ENCODE results near the gene PTPRF.

Gene PTPRF

GRCh38 chr1:43596579-43596978 is 65.9 kb downstream of the PTPRF start:
- no peak for DNase-seq (ENCODE audit: low read depth)
- no peak for TF ChIP-seq CTCF (conservative IDR thresholded peaks at IDR 0.05; ENCODE audit: low read depth, low read length)
- H3K4me3 ChIP-seq (ENCODE audit: low read length) = no peak overlapping the region

GRCh38 chr1:43597028-43597427 is 66.3 kb downstream of the PTPRF start:
- no peak for DNase-seq (ENCODE audit: low read depth)
- no peak for TF ChIP-seq CTCF (conservative IDR thresholded peaks at IDR 0.05; ENCODE audit: low read depth, low read length)
- no peak overlapping the region for H3K4me3 ChIP-seq (ENCODE audit: low read length)

GRCh38 chr1:43597721-43598120 is 67.0 kb downstream of the PTPRF start:
- DNase-seq (ENCODE audit: low read depth) = no peak
- no peak for TF ChIP-seq CTCF (conservative IDR thresholded peaks at IDR 0.05; ENCODE audit: low read depth, low read length)
- H3K4me3 ChIP-seq (ENCODE audit: low read length) = no peak overlapping the region

GRCh38 chr1:43598622-43599021 is 67.9 kb downstream of the PTPRF start:
- DNase-seq (ENCODE audit: low read depth) = no peak
- TF ChIP-seq CTCF (conservative IDR thresholded peaks at IDR 0.05; ENCODE audit: low read depth, low read length) = no peak

GRCh38 chr1:43600033-43601020 is 69.6 kb downstream of the PTPRF start:
- no peak for DNase-seq (ENCODE audit: low read depth)
- no peak for TF ChIP-seq CTCF (conservative IDR thresholded peaks at IDR 0.05; ENCODE audit: low read depth, low read length)
- H3K4me3 ChIP-seq (ENCODE audit: low read length) = no peak overlapping the region

More at GRCh38 chr1:43598622-43599021, 67.9 kb downstream of the PTPRF start:
- H3K4me3 ChIP-seq (ENCODE audit: low read length) = no peak overlapping the region

GRCh38 chr1:43602990-43603389 is 72.3 kb downstream of the PTPRF start:
- DNase-seq (ENCODE audit: low read depth) = no peak
- H3K4me3 ChIP-seq (ENCODE audit: low read length) = no peak overlapping the region
- TF ChIP-seq CTCF (conservative IDR thresholded peaks at IDR 0.05; ENCODE audit: low read depth, low read length) = no peak

- no peak for TF ChIP-seq CTCF (conservative IDR thresholded peaks at IDR 0.05; ENCODE audit: low read depth, low read length)
- no peak overlapping the region for H3K4me3 ChIP-seq (ENCODE audit: low read length)
- DNase-seq (ENCODE audit: low read depth) = no peak
Observed at GRCh38 chr1:43604192-43604591, 73.5 kb downstream of the PTPRF start.
